Mesodermal cell (in vitro differentiated cells): ENCODE data around the gene TUSC2.

Source experiments
- H3K27ac ChIP-seq: 2 replicates; pipeline ENCODE4 v1.7.0; 2013; ENCODE audit warnings: mild to moderate bottlenecking, low read depth, low read length, moderate library complexity; ENCODE audit not compliant: severe bottlenecking
- H3K36me3 ChIP-seq: 2 replicates; pipeline ENCODE4 v1.7.1; 2013; ENCODE audit warnings: mild to moderate bottlenecking, low read length, moderate library complexity; ENCODE audit not compliant: control insufficient read depth, insufficient read depth
- H3K4me1 ChIP-seq: one replicate; pipeline ENCODE4 v1.7.1; 2013; ENCODE audit warnings: mild to moderate bottlenecking, low read length; ENCODE audit not compliant: insufficient read depth, control insufficient read depth, poor library complexity, severe bottlenecking
- H3K4me3 ChIP-seq: 2 replicates; pipeline ENCODE4 v1.7.0; 2013; ENCODE audit warnings: low read length, control low read depth, mild to moderate bottlenecking; ENCODE audit not compliant: insufficient read depth, poor library complexity, severe bottlenecking; ENCODE audit errors: extremely low read depth
- H3K9me3 ChIP-seq: 2 replicates; pipeline ENCODE4 v1.7.1; 2013; ENCODE audit warnings: mild to moderate bottlenecking, low read length, moderate library complexity; ENCODE audit not compliant: control insufficient read depth
- WGBS, 2 experiments: methylation state at CpG; one replicate each; pipeline ENCODE4 v1.1.5; 2013; ENCODE audit warnings: missing lambda C conversion rate in 2 of 2; ENCODE audit not compliant: insufficient coverage in 2 of 2; 5-methylcytosine and 5-hydroxymethylcytosine counted together

The TUSC2 gene

GRCh38 chr3:50298836-50299637 lies 29.0 kb downstream of the TUSC2 start, which contains the start of the genes HYAL3 and NAA80:
Gene HYAL3 (minus strand): TSS chr3:50299405. CDS start chr3:50295602, 3,803 bp downstream.
Gene NAA80 (minus strand): TSS chr3:50299405. CDS start chr3:50297463, 1,942 bp downstream.
- peaks cover 7% of the 10 kb centered on the region for H3K36me3 ChIP-seq
- peak within 1 kb of the TSS; percentile 82 for H3K4me3 ChIP-seq
- WGBS, 2 experiments: 0 to 1% methylated on average over 56 of the region's 61 CpGs
- peaks cover 5% of the 10 kb centered on the region for H3K4me1 ChIP-seq
- H3K9me3 ChIP-seq: no peaks in the 10 kb centered on the region
- peak within 1 kb of the TSS; percentile 78 for H3K27ac ChIP-seq

DNA sequence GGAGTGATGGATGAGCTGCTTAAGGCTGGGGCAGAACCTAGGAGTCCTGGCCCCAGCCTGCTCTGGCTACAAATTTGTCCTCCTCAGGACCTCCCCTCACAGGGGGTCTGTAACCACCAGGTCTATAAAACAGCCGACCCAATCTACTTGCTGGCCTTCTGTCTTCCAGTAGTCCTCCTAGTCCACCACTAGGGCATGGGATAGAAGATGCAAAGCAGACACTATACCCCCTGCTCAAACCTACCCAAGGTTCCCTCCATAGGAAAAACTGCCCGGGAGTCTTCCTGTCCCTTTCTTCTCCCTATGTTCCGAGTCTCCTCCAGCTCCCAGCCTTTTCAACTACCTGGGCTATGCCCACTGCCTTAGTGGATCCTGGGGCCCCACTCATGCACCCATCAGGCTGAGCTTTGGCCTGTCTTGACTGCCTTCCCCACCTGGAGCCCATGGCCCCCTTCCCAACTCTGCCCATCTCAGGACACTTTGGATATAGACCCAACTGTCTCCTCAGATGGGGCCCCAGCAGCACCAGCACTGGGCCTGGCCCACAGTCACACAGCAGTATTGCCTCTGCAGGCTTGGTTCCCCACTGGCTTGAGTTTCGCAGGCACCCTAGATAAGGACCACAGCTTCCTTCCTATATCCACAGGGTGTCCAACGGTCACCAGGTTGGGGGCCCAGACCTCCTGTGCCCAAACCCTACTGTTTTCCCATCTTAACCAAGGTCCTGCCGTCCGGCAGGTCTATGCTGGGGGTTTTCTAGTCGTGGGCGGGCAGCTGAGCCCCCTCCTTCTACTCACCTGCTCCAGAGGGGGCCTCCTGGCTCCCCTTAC lies 29.9 kb downstream of the TUSC2 start:
- H3K27ac ChIP-seq: no peak overlapping the region
- 77 to 80% methylated on average over 4 to 9 of the region's 9 CpGs for WGBS, 2 experiments
- no peaks in the 10 kb centered on the region for H3K9me3 ChIP-seq
- H3K4me3 ChIP-seq: peak overlapping the region; percentile 82
- peaks cover 7% of the 10 kb centered on the region for H3K36me3 ChIP-seq
- peaks cover 5% of the 10 kb centered on the region for H3K4me1 ChIP-seq

GRCh38 chr3:50297384-50297775 lies 30.6 kb downstream of the TUSC2 start:
- Histone ChIP-seq H3K36me3 (peaks cover 7% of the 10 kb centered on the region), H3K4me3 (no peak overlapping the region), H3K9me3 (no peaks in the 10 kb centered on the region), H3K27ac (no peak overlapping the region), H3K4me1 (peaks cover 10% of the 10 kb centered on the region)
- WGBS, 2 experiments: 91 to 100% methylated on average over 1 to 2 of the region's 2 CpGs

GRCh38 chr3:50296721-50297383 lies 31.2 kb downstream of the TUSC2 start:
- peaks cover 10% of the 10 kb centered on the region for H3K4me1 ChIP-seq

GRCh38 chr3:50295553-50296431 lies 32.2 kb downstream of the TUSC2 start:
- peaks cover 10% of the 10 kb centered on the region for H3K4me1 ChIP-seq
- H3K27ac ChIP-seq: no peak overlapping the region
- peaks cover 7% of the 10 kb centered on the region for H3K36me3 ChIP-seq
- H3K4me3 ChIP-seq: no peak overlapping the region
- WGBS, 2 experiments: 86 to 94% methylated on average over 6 to 8 of the region's 8 CpGs
- H3K9me3 ChIP-seq: no peaks in the 10 kb centered on the region

More at GRCh38 chr3:50296721-50297383, 31.2 kb downstream of the TUSC2 start:
- H3K4me3 ChIP-seq: no peak overlapping the region
- H3K27ac ChIP-seq: no peak overlapping the region
- 98 to 99% methylated on average over 17 to 18 of the region's 18 CpGs for WGBS, 2 experiments
- H3K36me3 ChIP-seq: peaks cover 7% of the 10 kb centered on the region
- H3K9me3 ChIP-seq: no peaks in the 10 kb centered on the region

- Histone ChIP-seq H3K27ac (no peak overlapping the region), H3K4me3 (no peak overlapping the region), H3K36me3 (peaks cover 17% of the 10 kb centered on the region), H3K4me1 (peaks cover 6% of the 10 kb centered on the region), H3K9me3 (no peaks in the 10 kb centered on the region)
- WGBS, 2 experiments: 92 to 94% methylated on average over 18 to 22 of the region's 22 CpGs
Measured at GRCh38 chr3:50294492-50295403, 33.3 kb downstream of the TUSC2 start.

- WGBS, 2 experiments: 94 to 96% methylated on average over 3 of the region's 4 CpGs
Measured at GRCh38 chr3:50294089-50294488, 33.9 kb downstream of the TUSC2 start.

GRCh38 chr3:50293079-50293801 lies 34.8 kb downstream of the TUSC2 start:
- Histone ChIP-seq H3K36me3 (peaks cover 32% of the 10 kb centered on the region), H3K4me3 (no peak overlapping the region), H3K4me1 (peaks cover 5% of the 10 kb centered on the region), H3K27ac (no peak overlapping the region), H3K9me3 (no peaks in the 10 kb centered on the region)
- WGBS, 2 experiments: 91 to 95% methylated on average over 9 to 11 of the region's 12 CpGs

More at GRCh38 chr3:50294089-50294488, 33.9 kb downstream of the TUSC2 start:
- Histone ChIP-seq H3K36me3 (peaks cover 23% of the 10 kb centered on the region), H3K27ac (no peak overlapping the region), H3K4me1 (peaks cover 5% of the 10 kb centered on the region), H3K9me3 (no peaks in the 10 kb centered on the region), H3K4me3 (no peak overlapping the region)
